IMR-90 (cell line): ENCODE measurements around the gene ZNF714.

Experiments used
- BHLHE40 ChIP-seq: fragments of 150-350 bp; IDR thresholded peaks from 2 replicates; pipeline ENCODE4 v1.6.1; 2016; ENCODE audit warnings: mild to moderate bottlenecking, low read depth, low read length
- CEBPB ChIP-seq: IDR thresholded peaks from 2 replicates; pipeline ENCODE4 v1.6.1; 2012; ENCODE audit warnings: low read depth, low read length, improper control_type of control experiment
- CHD1 ChIP-seq: IDR thresholded peaks from 2 replicates; pipeline ENCODE4 v1.6.1; 2012; ENCODE audit warnings: low read depth, low read length, improper control_type of control experiment
- CTCF ChIP-seq: conservative IDR thresholded peaks from 2 replicates; pipeline ENCODE4 v1.5.1; 2012; ENCODE audit warnings: mild to moderate bottlenecking, low read depth, low read length, improper control_type of control experiment
- ELK1 ChIP-seq: fragments of 150-350 bp; IDR thresholded peaks from 2 replicates; pipeline ENCODE4 v1.6.1; 2016; ENCODE audit warnings: low read depth, mild to moderate bottlenecking, low read length, moderate library complexity, borderline replicate concordance
- MXI1 ChIP-seq: IDR thresholded peaks from 2 replicates; pipeline ENCODE4 v1.6.1; 2012; ENCODE audit warnings: low read depth, mild to moderate bottlenecking, low read length, moderate library complexity, borderline replicate concordance
- POLR2A ChIP-seq: IDR thresholded peaks from 2 replicates; pipeline ENCODE4 v1.6.1; 2012; ENCODE audit warnings: mild to moderate bottlenecking, low read depth, low read length
- RAD21 ChIP-seq: IDR thresholded peaks from 2 replicates; pipeline ENCODE4 v1.6.1; 2012; ENCODE audit warnings: low read length, improper control_type of control experiment
- RCOR1 ChIP-seq: IDR thresholded peaks from 2 replicates; pipeline ENCODE4 v1.6.1; 2012; ENCODE audit warnings: mild to moderate bottlenecking, low read length, improper control_type of control experiment; ENCODE audit not compliant: insufficient replicate concordance
- RFX5 ChIP-seq: IDR thresholded peaks from 2 replicates; pipeline ENCODE4 v1.8.0; 2012; ENCODE audit warnings: low read depth, mild to moderate bottlenecking, low read length, moderate library complexity
- SMC3 ChIP-seq: fragments of 150-350 bp; IDR thresholded peaks from 2 replicates; pipeline ENCODE4 v1.6.1; 2016; ENCODE audit warnings: low read depth, mild to moderate bottlenecking, antibody characterized with exemption, low read length, moderate library complexity
- USF2 ChIP-seq: fragments of 150-350 bp; IDR thresholded peaks from 2 replicates; pipeline ENCODE4 v1.6.1; 2017; ENCODE audit warnings: mild to moderate bottlenecking, antibody characterized with exemption, low read length, low read depth

- TF ChIP-seq CTCF (no peak), POLR2A (no peak), RAD21 (no peak), MXI1 (no peak), CEBPB (no peak), SMC3 (no peak), CHD1 (no peak), BHLHE40 (no peak), RFX5 (no peak), RCOR1 (no peak), USF2 (no peak), ELK1 (no peak)
Measured at GRCh38 chr19:21138130-21138529, 56.1 kb downstream of the ZNF714 start.
